Suprapubic skin (tissue), 4 donors: ENCODE measurements around the gene GABRE.

Source experiments
- POLR2A ChIP-seq, 2 donors: fragments of 450-650 bp; IDR thresholded peaks; one replicate each; pipeline ENCODE4 v1.6.1; 2017; ENCODE audit warnings: antibody characterized with exemption in 2 of 2, mild to moderate bottlenecking in 2 of 2, moderate library complexity in 2 of 2
- POLR2AphosphoS5 ChIP-seq, 3 donors: sonication (generic); formaldehyde crosslinking; IDR thresholded peaks; one replicate each; pipeline ENCODE4 v1.6.1; 2017; ENCODE audit warnings: antibody characterized with exemption in 3 of 3
- TF ChIP-seq, protein P1 (sequence below), 2 donors: fragments of 200-600 bp in 1 of 2; fragments of 450-650 bp in 1 of 2; sonication (generic) in 1 of 2; IDR thresholded peaks; one replicate each; pipeline ENCODE4 v1.5.1; 2016 to 2019; ENCODE audit warnings: antibody characterized with exemption in 2 of 2, mild to moderate bottlenecking in 1 of 2, moderate library complexity in 1 of 2

GRCh38 chrX:151904989-151905388 lies 69.5 kb downstream of the GABRE start:
- TF ChIP-seq, protein P1, sequence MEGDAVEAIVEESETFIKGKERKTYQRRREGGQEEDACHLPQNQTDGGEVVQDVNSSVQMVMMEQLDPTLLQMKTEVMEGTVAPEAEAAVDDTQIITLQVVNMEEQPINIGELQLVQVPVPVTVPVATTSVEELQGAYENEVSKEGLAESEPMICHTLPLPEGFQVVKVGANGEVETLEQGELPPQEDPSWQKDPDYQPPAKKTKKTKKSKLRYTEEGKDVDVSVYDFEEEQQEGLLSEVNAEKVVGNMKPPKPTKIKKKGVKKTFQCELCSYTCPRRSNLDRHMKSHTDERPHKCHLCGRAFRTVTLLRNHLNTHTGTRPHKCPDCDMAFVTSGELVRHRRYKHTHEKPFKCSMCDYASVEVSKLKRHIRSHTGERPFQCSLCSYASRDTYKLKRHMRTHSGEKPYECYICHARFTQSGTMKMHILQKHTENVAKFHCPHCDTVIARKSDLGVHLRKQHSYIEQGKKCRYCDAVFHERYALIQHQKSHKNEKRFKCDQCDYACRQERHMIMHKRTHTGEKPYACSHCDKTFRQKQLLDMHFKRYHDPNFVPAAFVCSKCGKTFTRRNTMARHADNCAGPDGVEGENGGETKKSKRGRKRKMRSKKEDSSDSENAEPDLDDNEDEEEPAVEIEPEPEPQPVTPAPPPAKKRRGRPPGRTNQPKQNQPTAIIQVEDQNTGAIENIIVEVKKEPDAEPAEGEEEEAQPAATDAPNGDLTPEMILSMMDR (IDR thresholded peaks at IDR 0.05): no peak
- TF ChIP-seq POLR2A (IDR thresholded peaks at IDR 0.05) (no peak), POLR2AphosphoS5 (IDR thresholded peaks at IDR 0.05) (no peak)
